Keratinocyte (primary cell): ENCODE data around the gene THAP3.

Source experiments
- EZH2 ChIP-seq: IDR thresholded peaks from one replicate; pipeline ENCODE4 v1.6.1; 2012; ENCODE audit warnings: inconsistent platforms, mild to moderate bottlenecking, low read length, moderate library complexity
- TF ChIP-seq, protein P1 (sequence below), 3 experiments: IDR thresholded peaks in 1 of 3; conservative IDR thresholded peaks in 1 of 3; optimal IDR thresholded peaks in 1 of 3; 2 replicates in 2 of 3; 3 replicates in 1 of 3; pipeline versions ENCODE3 to v1.5.1; 2011; ENCODE audit warnings: low read length in 3 of 3, mild to moderate bottlenecking in 3 of 3, moderate library complexity in 2 of 3, control low read depth in 1 of 3, inconsistent platforms in 1 of 3; ENCODE audit not compliant: insufficient read depth in 2 of 3; ENCODE audit errors: extremely low read depth in 1 of 3

DNA sequence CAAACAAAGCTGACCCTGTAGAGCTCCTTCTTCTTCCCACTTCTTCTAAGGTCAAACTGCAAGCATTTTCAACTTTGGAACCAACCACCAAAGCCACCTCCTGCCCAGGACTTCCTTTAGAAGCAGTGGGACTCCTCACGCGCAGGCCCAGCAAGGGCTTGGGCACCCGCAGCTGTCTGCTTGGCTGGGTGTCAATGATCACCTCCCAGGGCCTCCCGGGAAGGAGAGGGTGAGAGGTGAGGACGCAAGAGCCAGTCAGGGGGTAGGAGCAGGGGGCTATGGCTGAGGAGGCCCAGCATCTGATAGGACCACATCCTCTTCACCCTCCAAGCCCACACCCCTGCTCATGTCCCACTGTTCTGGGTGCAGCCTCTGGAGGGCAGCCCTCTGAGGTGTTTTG is 32.2 kb upstream of the THAP3 start:
- TF ChIP-seq, protein P1, sequence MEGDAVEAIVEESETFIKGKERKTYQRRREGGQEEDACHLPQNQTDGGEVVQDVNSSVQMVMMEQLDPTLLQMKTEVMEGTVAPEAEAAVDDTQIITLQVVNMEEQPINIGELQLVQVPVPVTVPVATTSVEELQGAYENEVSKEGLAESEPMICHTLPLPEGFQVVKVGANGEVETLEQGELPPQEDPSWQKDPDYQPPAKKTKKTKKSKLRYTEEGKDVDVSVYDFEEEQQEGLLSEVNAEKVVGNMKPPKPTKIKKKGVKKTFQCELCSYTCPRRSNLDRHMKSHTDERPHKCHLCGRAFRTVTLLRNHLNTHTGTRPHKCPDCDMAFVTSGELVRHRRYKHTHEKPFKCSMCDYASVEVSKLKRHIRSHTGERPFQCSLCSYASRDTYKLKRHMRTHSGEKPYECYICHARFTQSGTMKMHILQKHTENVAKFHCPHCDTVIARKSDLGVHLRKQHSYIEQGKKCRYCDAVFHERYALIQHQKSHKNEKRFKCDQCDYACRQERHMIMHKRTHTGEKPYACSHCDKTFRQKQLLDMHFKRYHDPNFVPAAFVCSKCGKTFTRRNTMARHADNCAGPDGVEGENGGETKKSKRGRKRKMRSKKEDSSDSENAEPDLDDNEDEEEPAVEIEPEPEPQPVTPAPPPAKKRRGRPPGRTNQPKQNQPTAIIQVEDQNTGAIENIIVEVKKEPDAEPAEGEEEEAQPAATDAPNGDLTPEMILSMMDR (optimal IDR thresholded peaks at IDR 0.05 in 1 of 3, IDR thresholded peaks at IDR 0.05 in 1 of 3, conservative IDR thresholded peaks at IDR 0.05 in 1 of 3; ENCODE audit: extremely low read depth in 1 of 3, insufficient read depth in 2 of 3, low read length in 3 of 3) = no peak
- no peak for TF ChIP-seq EZH2
